NT2/D1 (cell line): ENCODE measurements around the gene CEMIP2.
"Not testable (repeated sequence)": the region's sequence is repeated elsewhere in the genome, so short reads cannot be mapped to it uniquely, and the experiment has no call there.

ENCODE experiments used
- SUZ12 ChIP-seq: IDR thresholded peaks from 2 replicates; pipeline ENCODE4 v1.6.1; 2011; ENCODE audit not compliant: insufficient read length, insufficient read depth; ENCODE audit errors: extremely low read depth
- ZNF274 ChIP-seq: IDR thresholded peaks from 2 replicates; pipeline ENCODE4 v1.6.1; 2011; ENCODE audit warnings: mild to moderate bottlenecking, low read depth, low read length

- not testable (repeated sequence) for TF ChIP-seq SUZ12, ZNF274
Observed at GRCh38 chr9:71657276-71657675, 111.0 kb downstream of the CEMIP2 start.
